ENCODE measurements around the gene EI24.
"Not testable (repeated sequence)": the region's sequence is repeated elsewhere in the genome, so short reads cannot be mapped to it uniquely, and the experiment has no call there.

EI24 gene

DNA sequence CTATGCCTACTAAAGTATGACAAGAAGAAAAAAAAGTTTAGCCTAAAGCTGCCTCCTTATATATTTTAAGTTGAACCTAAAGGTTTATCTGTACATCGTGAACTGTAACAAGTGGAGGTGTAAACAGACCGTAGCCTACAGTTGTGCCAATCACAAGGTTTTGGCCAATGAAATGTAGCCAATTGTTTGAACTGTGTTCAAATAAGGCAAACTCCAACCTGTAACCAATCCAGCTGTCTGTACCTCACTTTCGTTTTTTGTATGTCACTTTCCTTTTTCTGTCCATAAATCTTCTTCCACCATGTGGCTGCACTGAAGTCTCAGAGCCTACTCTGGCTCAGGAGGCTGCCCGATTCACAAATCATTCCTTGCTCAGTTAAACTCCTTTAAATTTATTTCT, 6.8 kb upstream of the EI24 start:
- Mint-ChIP-seq H3K27ac (no peak overlapping the region), H3K4me3 (no peak overlapping the region), H3K4me1 (peaks cover 7% of the 10 kb centered on the region), H3K36me3 (no peaks in the 10 kb centered on the region), H3K27me3 (peaks cover 5% of the 10 kb centered on the region), H3K9me3 (no peaks in the 10 kb centered on the region)
- CTCF ChIA-PET: interaction anchor here (0.9 kb wide), 1 partner anchor 59 kb away, joined by 3 read pairs; no protein-coding TSS in a partner anchor
- DNase-seq: no peak

DNA sequence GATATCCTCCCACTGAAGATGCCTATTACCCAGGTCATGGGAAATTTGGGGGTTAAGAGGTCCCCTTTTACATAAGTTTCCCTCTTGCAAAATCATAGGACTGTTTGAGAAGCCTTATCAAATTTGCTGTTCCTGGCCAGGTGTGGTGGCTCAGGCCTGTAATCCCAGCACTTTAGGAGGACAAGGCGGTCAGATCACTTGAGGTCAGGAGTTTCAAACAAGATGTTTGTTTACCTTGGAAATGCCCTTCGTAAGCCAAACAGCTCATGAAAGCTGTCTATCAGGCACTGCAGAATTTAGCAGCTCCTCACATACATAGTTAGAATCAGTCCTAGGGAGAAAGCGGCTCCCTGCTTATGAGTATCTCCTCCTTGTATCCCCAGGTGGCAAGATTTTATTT, 4.9 kb upstream of the EI24 start:
- CTCF ChIA-PET: no interaction called here
- no peak overlapping the region for H3K27ac Mint-ChIP-seq
- H3K4me1 Mint-ChIP-seq: peaks cover 10% of the 10 kb centered on the region
- DNase-seq: no peak
- no peaks in the 10 kb centered on the region for H3K36me3 Mint-ChIP-seq
- peaks cover 5% of the 10 kb centered on the region for H3K27me3 Mint-ChIP-seq
- H3K9me3 Mint-ChIP-seq: no peaks in the 10 kb centered on the region
- no peak overlapping the region for H3K4me3 Mint-ChIP-seq

GRCh38 chr11:125566235-125566634, 3.0 kb upstream of the EI24 start:
- CTCF ChIA-PET: interaction anchor here (1.3 kb wide), 1 partner anchor 59 kb away, joined by 3 read pairs; the partner anchor contains the start of gene CHEK1
- peaks cover 4% of the 10 kb centered on the region for H3K36me3 Mint-ChIP-seq
- H3K4me1 Mint-ChIP-seq: peaks cover 25% of the 10 kb centered on the region
- H3K27ac Mint-ChIP-seq: no peak overlapping the region
- no peaks in the 10 kb centered on the region for H3K9me3 Mint-ChIP-seq
- no peak for DNase-seq
- peaks cover 5% of the 10 kb centered on the region for H3K27me3 Mint-ChIP-seq
- no peak overlapping the region for H3K4me3 Mint-ChIP-seq

GRCh38 chr11:125569915-125570621, 791 bp downstream of the EI24 start:
- peak overlapping the region; percentile 90 for H3K4me3 Mint-ChIP-seq
- peak; percentile 23 for DNase-seq
- H3K27me3 Mint-ChIP-seq: peaks cover 5% of the 10 kb centered on the region
- no peaks in the 10 kb centered on the region for H3K9me3 Mint-ChIP-seq
- H3K4me1 Mint-ChIP-seq: peaks cover 34% of the 10 kb centered on the region
- H3K36me3 Mint-ChIP-seq: peaks cover 25% of the 10 kb centered on the region
- H3K27ac Mint-ChIP-seq: peak overlapping the region; percentile 90
- CTCF ChIA-PET: interaction anchor here (1.0 to 1.5 kb wide), 3 partner anchors 10 to 40 kb away, joined by 3 to 4 read pairs (median 3); no protein-coding TSS in a partner anchor

GRCh38 chr11:125570952-125571351, 1.7 kb downstream of the EI24 start:
- Mint-ChIP-seq H3K36me3 (peaks cover 31% of the 10 kb centered on the region), H3K9me3 (no peaks in the 10 kb centered on the region), H3K27ac (peak overlapping the region; percentile 6), H3K4me3 (peak overlapping the region; percentile 90), H3K27me3 (peaks cover 4% of the 10 kb centered on the region), H3K4me1 (peaks cover 34% of the 10 kb centered on the region)
- CTCF ChIA-PET: interaction anchor here (1.5 kb wide), 1 partner anchor 22 kb away, joined by 4 read pairs; no protein-coding TSS in a partner anchor
- DNase-seq: no peak

- no peak overlapping the region for H3K27ac Mint-ChIP-seq
- no peaks in the 10 kb centered on the region for H3K9me3 Mint-ChIP-seq
- DNase-seq: no peak
- H3K36me3 Mint-ChIP-seq: peaks cover 44% of the 10 kb centered on the region
- no peaks in the 10 kb centered on the region for H3K27me3 Mint-ChIP-seq
- peaks cover 31% of the 10 kb centered on the region for H3K4me1 Mint-ChIP-seq
- H3K4me3 Mint-ChIP-seq: no peak overlapping the region
- CTCF ChIA-PET: no interaction called here
Observed at GRCh38 chr11:125572916-125573315, 3.6 kb downstream of the EI24 start.

GRCh38 chr11:125577181-125577580, 7.9 kb downstream of the EI24 start:
- peaks cover 57% of the 10 kb centered on the region for H3K36me3 Mint-ChIP-seq
- H3K4me1 Mint-ChIP-seq, H3K27ac Mint-ChIP-seq, CTCF ChIA-PET, DNase-seq, H3K9me3 Mint-ChIP-seq, H3K27me3 Mint-ChIP-seq, H3K4me3 Mint-ChIP-seq: not testable (repeated sequence)

GRCh38 chr11:125578783-125579182, 9.5 kb downstream of the EI24 start:
- H3K36me3 Mint-ChIP-seq: peaks cover 57% of the 10 kb centered on the region
- no peaks in the 10 kb centered on the region for H3K9me3 Mint-ChIP-seq
- H3K27ac Mint-ChIP-seq: no peak overlapping the region
- no peaks in the 10 kb centered on the region for H3K4me1 Mint-ChIP-seq
- H3K27me3 Mint-ChIP-seq: no peaks in the 10 kb centered on the region
- CTCF ChIA-PET: no interaction called here
- no peak overlapping the region for H3K4me3 Mint-ChIP-seq
- DNase-seq: no peak

DNA sequence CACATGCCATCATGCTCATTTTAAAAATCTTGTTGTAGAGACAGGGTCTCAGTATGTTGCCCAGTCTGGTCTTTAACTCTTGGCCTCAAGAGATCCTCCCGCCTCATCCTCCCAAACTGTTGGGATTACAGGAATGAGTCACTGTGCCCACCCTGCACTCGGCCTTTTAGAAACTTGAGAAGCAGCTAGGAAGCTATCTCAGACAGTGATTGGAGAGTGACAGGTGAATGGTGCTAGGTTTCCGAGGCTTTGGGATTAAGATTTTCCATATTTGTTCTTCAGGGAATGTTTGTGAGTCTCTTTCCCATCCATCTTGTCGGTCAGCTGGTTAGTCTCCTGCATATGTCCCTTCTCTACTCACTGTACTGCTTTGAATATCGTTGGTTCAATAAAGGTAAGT, 10.5 kb downstream of the EI24 start:
- H3K4me3 Mint-ChIP-seq: no peak overlapping the region
- H3K9me3 Mint-ChIP-seq: no peaks in the 10 kb centered on the region
- no peak overlapping the region for H3K27ac Mint-ChIP-seq
- CTCF ChIA-PET: interaction anchor here (0.7 kb wide), 1 partner anchor 10 kb away, joined by 3 read pairs; the partner anchor contains the start of gene EI24
- H3K36me3 Mint-ChIP-seq: peaks cover 57% of the 10 kb centered on the region
- no peaks in the 10 kb centered on the region for H3K4me1 Mint-ChIP-seq
- no peaks in the 10 kb centered on the region for H3K27me3 Mint-ChIP-seq
- DNase-seq: no peak

DNA sequence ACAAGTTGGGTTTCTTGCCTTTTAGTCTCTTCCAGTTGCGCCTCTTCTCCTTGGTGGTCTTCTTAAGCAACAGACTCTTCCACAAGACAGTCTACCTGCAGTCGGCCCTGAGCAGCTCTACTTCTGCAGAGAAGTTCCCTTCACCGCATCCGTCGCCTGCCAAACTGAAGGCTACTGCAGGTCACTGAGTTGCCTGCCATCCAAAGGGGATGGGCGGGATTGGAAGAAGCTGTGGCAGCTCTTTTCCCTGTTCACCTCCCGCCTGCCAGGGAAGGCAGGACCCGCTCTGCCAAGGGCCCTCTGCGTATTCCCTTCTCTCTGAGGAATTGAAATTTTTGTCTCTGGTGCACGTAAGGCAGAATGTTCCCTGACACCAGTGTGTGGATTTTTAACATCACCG, 14.2 kb downstream of the EI24 start:
- CTCF ChIA-PET: no interaction called here
- H3K36me3 Mint-ChIP-seq: peaks cover 39% of the 10 kb centered on the region
- no peak for DNase-seq
- no peaks in the 10 kb centered on the region for H3K27me3 Mint-ChIP-seq
- H3K27ac Mint-ChIP-seq: no peak overlapping the region
- H3K9me3 Mint-ChIP-seq: no peaks in the 10 kb centered on the region
- H3K4me3 Mint-ChIP-seq: no peak overlapping the region
- H3K4me1 Mint-ChIP-seq: peaks cover 1% of the 10 kb centered on the region

DNA sequence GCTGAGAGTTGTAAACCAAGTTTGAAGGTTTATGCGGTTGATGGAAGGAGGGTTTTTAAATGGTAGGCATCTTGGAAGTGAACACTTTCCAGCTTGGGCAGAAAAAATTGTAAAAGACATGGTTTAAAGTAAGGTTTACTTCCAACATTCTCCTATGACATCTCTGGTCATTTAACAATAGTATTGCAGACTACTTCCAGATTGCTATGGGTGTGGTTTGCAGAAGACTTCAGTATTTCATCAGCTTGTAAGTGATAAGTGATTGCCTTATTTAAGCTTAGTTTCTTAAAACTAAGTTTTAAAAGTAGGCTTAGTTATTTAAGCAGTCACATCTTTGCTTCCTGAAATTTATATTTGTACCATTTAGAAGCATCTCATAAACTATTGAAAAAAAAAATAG, 16.2 kb downstream of the EI24 start:
- CTCF ChIA-PET: no interaction called here
- peaks cover 27% of the 10 kb centered on the region for H3K36me3 Mint-ChIP-seq
- H3K27ac Mint-ChIP-seq: no peak overlapping the region
- DNase-seq: no peak
- no peaks in the 10 kb centered on the region for H3K9me3 Mint-ChIP-seq
- H3K4me1 Mint-ChIP-seq: peaks cover 2% of the 10 kb centered on the region
- no peak overlapping the region for H3K4me3 Mint-ChIP-seq
- no peaks in the 10 kb centered on the region for H3K27me3 Mint-ChIP-seq

DNA sequence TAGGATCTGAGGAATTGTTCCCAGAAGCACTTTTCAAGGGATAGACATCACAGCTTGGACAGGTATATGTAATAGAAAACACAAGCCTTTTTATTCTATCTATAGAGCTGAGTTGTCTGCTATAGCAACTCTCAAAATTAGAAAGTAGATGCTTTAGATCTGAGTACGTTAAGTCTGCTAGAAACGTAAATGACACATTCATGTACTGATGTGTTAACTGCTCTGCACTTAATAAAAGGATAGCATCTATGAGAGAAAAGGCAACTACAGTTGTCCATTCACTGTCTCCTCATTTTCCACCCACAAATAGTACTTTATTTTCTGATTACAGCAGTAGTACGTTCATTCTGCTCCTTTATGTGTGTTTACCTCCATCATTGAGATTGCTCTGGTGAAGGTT, 17.3 kb downstream of the EI24 start:
- no peaks in the 10 kb centered on the region for H3K9me3 Mint-ChIP-seq
- peaks cover 8% of the 10 kb centered on the region for H3K4me1 Mint-ChIP-seq
- DNase-seq: no peak
- no peaks in the 10 kb centered on the region for H3K27me3 Mint-ChIP-seq
- peaks cover 22% of the 10 kb centered on the region for H3K36me3 Mint-ChIP-seq
- no peak overlapping the region for H3K27ac Mint-ChIP-seq
- no peak overlapping the region for H3K4me3 Mint-ChIP-seq
- CTCF ChIA-PET: no interaction called here

DNA sequence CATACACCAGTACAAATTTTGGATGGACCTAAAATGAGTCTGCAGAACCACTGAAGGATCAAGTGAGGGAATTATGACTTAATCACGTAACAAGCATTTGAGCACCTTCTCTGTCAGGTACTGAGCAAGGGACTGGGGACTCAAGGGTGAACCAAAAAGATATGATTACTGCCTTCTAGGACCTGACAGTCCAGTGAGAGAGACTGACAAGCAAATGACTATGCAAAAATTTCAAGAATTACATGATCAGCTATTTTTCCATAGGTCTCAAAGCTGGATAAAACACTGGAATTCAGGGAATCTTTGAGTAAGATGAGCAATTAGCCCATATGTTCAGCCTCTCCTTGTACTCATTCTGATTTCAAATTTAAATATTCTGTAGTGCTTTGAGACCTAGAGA, 18.2 kb downstream of the EI24 start:
- DNase-seq: no peak
- H3K9me3 Mint-ChIP-seq: no peaks in the 10 kb centered on the region
- H3K27ac Mint-ChIP-seq: no peak overlapping the region
- no peak overlapping the region for H3K4me3 Mint-ChIP-seq
- CTCF ChIA-PET: no interaction called here
- H3K36me3 Mint-ChIP-seq: peaks cover 20% of the 10 kb centered on the region
- no peaks in the 10 kb centered on the region for H3K27me3 Mint-ChIP-seq
- H3K4me1 Mint-ChIP-seq: peaks cover 13% of the 10 kb centered on the region

DNA sequence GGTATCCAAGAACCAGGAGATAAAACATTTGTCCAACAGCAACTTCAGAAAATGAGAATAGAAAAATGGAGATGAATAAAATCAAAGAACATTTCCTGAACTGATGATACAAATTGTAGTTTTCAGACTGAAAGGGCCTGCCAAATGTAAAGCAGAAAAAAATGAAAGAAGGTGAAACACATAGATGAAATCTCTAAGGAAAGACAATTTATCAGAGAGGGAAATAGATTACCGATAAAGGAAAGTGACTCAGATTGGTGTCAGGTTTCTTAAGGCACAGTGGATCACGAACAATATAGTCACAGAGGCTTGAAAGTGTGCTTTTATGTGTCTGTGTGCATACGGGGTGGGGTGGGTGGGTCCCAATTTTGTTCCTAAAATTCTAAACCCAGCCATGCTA, 19.2 kb downstream of the EI24 start:
- no peak overlapping the region for H3K4me3 Mint-ChIP-seq
- CTCF ChIA-PET: no interaction called here

GRCh38 chr11:125591649-125592304, 22.5 kb downstream of the EI24 start:
- Mint-ChIP-seq H3K4me1 (peaks cover 44% of the 10 kb centered on the region), H3K4me3 (peak overlapping the region; percentile 93)

More for the DNA sequence above, 19.2 kb downstream of the EI24 start:
- Mint-ChIP-seq H3K4me1 (peaks cover 18% of the 10 kb centered on the region), H3K9me3 (no peaks in the 10 kb centered on the region), H3K27me3 (no peaks in the 10 kb centered on the region), H3K36me3 (peaks cover 18% of the 10 kb centered on the region), H3K27ac (no peak overlapping the region)
- DNase-seq: no peak

More at GRCh38 chr11:125591649-125592304, 22.5 kb downstream of the EI24 start:
- CTCF ChIA-PET: interaction anchor here (1.4 kb wide), 1 partner anchor 33 kb away, joined by 4 read pairs; the partner anchor contains the start of gene CHEK1
- no peaks in the 10 kb centered on the region for H3K27me3 Mint-ChIP-seq
- H3K9me3 Mint-ChIP-seq: no peaks in the 10 kb centered on the region
- peak; percentile 53 for DNase-seq
- peak overlapping the region; percentile 95 for H3K27ac Mint-ChIP-seq
- H3K36me3 Mint-ChIP-seq: peaks cover 19% of the 10 kb centered on the region
